Measurements from ENCODE around the gene CFTR.

Gene CFTR

GRCh38 chr7:117468174-117468573, 11.7 kb upstream of the CFTR start:
- no peaks in the 10 kb centered on the region for H3K27me3 ChIP-seq (ENCODE audit: low read depth, low read length)
- no peaks in the 10 kb centered on the region for H4K20me1 ChIP-seq (ENCODE audit: insufficient read depth, low read length)
- no peaks in the 10 kb centered on the region for H3K79me2 ChIP-seq (ENCODE audit: low read length)
- H3K9me3 ChIP-seq (ENCODE audit: insufficient read depth, low read length) = no peaks in the 10 kb centered on the region
- H2AFZ ChIP-seq (ENCODE audit: low read depth, low read length) = no peak overlapping the region
- no peak for TF ChIP-seq EZH2phosphoT487 (IDR thresholded peaks at IDR 0.05; ENCODE audit: low read depth)
- no peak for TF ChIP-seq CTCF (IDR thresholded peaks at IDR 0.05; ENCODE audit: low read depth, low read length)
- no peaks in the 10 kb centered on the region for H3K36me3 ChIP-seq (replicated peaks; ENCODE audit: low read depth, low read length)
- H3K4me2 ChIP-seq (ENCODE audit: low read length) = no peak overlapping the region
- no peak overlapping the region for H3K4me3 ChIP-seq (ENCODE audit: low read length)
- H3K9ac ChIP-seq (ENCODE audit: low read length) = no peak overlapping the region
- H3K27ac ChIP-seq (ENCODE audit: low read length) = no peak overlapping the region
- H3K4me1 ChIP-seq (ENCODE audit: low read length) = peaks cover 14% of the 10 kb centered on the region

DNA sequence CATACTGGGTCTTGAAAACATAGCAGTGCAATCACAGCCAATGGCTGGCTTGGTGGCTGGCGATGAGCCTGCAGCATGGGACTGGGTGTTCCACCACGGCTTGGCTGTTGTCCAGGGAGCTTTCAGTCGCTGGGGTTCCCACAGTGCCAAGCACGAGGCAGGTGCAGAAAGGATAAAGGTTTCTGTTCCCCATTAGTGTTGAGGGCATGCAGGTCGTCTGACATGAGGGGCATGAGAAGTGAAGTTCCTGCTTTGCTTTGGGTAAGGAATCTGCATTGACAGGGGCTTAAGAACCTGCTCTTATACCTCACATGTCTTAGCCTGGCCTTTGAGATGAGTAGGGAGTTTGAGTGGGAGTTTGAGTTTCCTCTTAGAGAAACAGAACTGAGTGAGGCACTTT, 9.0 kb upstream of the CFTR start:
- Histone ChIP-seq H3K9me3 (ENCODE audit: insufficient read depth, low read length) (no peaks in the 10 kb centered on the region), H3K27me3 (ENCODE audit: low read depth, low read length) (no peaks in the 10 kb centered on the region), H4K20me1 (ENCODE audit: insufficient read depth, low read length) (no peaks in the 10 kb centered on the region), H3K9ac (ENCODE audit: low read length) (no peak overlapping the region), H3K79me2 (ENCODE audit: low read length) (no peaks in the 10 kb centered on the region), H2AFZ (ENCODE audit: low read depth, low read length) (no peak overlapping the region), H3K4me2 (ENCODE audit: low read length) (peak overlapping the region; percentile 48), H3K4me1 (ENCODE audit: low read length) (peaks cover 14% of the 10 kb centered on the region), H3K4me3 (ENCODE audit: low read length) (no peak overlapping the region), H3K36me3 (replicated peaks; ENCODE audit: low read depth, low read length) (no peaks in the 10 kb centered on the region), H3K27ac (ENCODE audit: low read length) (no peak overlapping the region)
- TF ChIP-seq EZH2phosphoT487 (IDR thresholded peaks at IDR 0.05; ENCODE audit: low read depth) (no peak), CTCF (IDR thresholded peaks at IDR 0.05; ENCODE audit: low read depth, low read length) (no peak)

GRCh38 chr7:117472335-117472734, 7.5 kb upstream of the CFTR start:
- no peak overlapping the region for H3K4me3 ChIP-seq (ENCODE audit: low read length)
- no peaks in the 10 kb centered on the region for H3K36me3 ChIP-seq (replicated peaks; ENCODE audit: low read depth, low read length)
- H4K20me1 ChIP-seq (ENCODE audit: insufficient read depth, low read length) = no peaks in the 10 kb centered on the region
- no peak overlapping the region for H3K9ac ChIP-seq (ENCODE audit: low read length)
- peaks cover 14% of the 10 kb centered on the region for H3K4me1 ChIP-seq (ENCODE audit: low read length)
- H3K27ac ChIP-seq (ENCODE audit: low read length) = no peak overlapping the region
- H3K4me2 ChIP-seq (ENCODE audit: low read length) = no peak overlapping the region
- TF ChIP-seq EZH2phosphoT487 (IDR thresholded peaks at IDR 0.05; ENCODE audit: low read depth) = no peak
- no peak for TF ChIP-seq CTCF (IDR thresholded peaks at IDR 0.05; ENCODE audit: low read depth, low read length)
- no peaks in the 10 kb centered on the region for H3K27me3 ChIP-seq (ENCODE audit: low read depth, low read length)
- no peaks in the 10 kb centered on the region for H3K79me2 ChIP-seq (ENCODE audit: low read length)
- no peak overlapping the region for H2AFZ ChIP-seq (ENCODE audit: low read depth, low read length)
- no peaks in the 10 kb centered on the region for H3K9me3 ChIP-seq (ENCODE audit: insufficient read depth, low read length)

GRCh38 chr7:117476557-117477215, 3.1 kb upstream of the CFTR start:
- no peak overlapping the region for H3K4me3 ChIP-seq (ENCODE audit: low read length)
- no peaks in the 10 kb centered on the region for H3K27me3 ChIP-seq (ENCODE audit: low read depth, low read length)
- no peak overlapping the region for H3K27ac ChIP-seq (ENCODE audit: low read length)
- TF ChIP-seq CTCF (IDR thresholded peaks at IDR 0.05; ENCODE audit: low read depth, low read length) (no peak), EZH2phosphoT487 (IDR thresholded peaks at IDR 0.05; ENCODE audit: low read depth) (no peak)
- no peaks in the 10 kb centered on the region for H3K9me3 ChIP-seq (ENCODE audit: insufficient read depth, low read length)
- no peaks in the 10 kb centered on the region for H4K20me1 ChIP-seq (ENCODE audit: insufficient read depth, low read length)
- H2AFZ ChIP-seq (ENCODE audit: low read depth, low read length) = no peak overlapping the region
- peaks cover 6% of the 10 kb centered on the region; the same call in 1 of the 2 replicates for H3K4me1 ChIP-seq (ENCODE audit: low read length)
- H3K9ac ChIP-seq (ENCODE audit: low read length) = no peak overlapping the region
- H3K4me2 ChIP-seq (ENCODE audit: low read length) = no peak overlapping the region
- H3K36me3 ChIP-seq (replicated peaks; ENCODE audit: low read depth, low read length) = no peaks in the 10 kb centered on the region
- H3K79me2 ChIP-seq (ENCODE audit: low read length) = no peaks in the 10 kb centered on the region

All from OCI-LY3 (cell line).